Fibroblast of the aortic adventitia (primary cell): ENCODE measurements around the gene ZNF10. TPM values are rescaled to one million over a fixed set of nuclear protein-coding genes. Genes with fewer than 3 reads are reported as not detected.

Experiments used
- DNase-seq: peaks from one replicate; pipeline ENCODE4 v3.0.0-alpha.2; 2010; ENCODE audit warnings: low read depth
- H3K4me3 ChIP-seq: 2 replicates; pipeline ENCODE4 v1.5.1; 2011; ENCODE audit warnings: low read depth, mild to moderate bottlenecking, control low read depth, low read length, moderate library complexity
- total RNA-seq: library from RNA; depleted of rRNA; stranded (reverse); fragments of >200 nt; gene quantifications from 2 replicates; pipeline ENCODE4 v1.2.3, GENCODE V29; 2012; ENCODE audit warnings: low replicate concordance
- TF ChIP-seq, protein P1 (sequence below): IDR thresholded peaks from 2 replicates; pipeline ENCODE4 v1.5.1; 2011; ENCODE audit warnings: mild to moderate bottlenecking, low read length, control low read depth, inconsistent platforms; ENCODE audit not compliant: insufficient read depth

ZNF10 gene
- total RNA-seq, 1 donor, result 9.5 TPM

DNA sequence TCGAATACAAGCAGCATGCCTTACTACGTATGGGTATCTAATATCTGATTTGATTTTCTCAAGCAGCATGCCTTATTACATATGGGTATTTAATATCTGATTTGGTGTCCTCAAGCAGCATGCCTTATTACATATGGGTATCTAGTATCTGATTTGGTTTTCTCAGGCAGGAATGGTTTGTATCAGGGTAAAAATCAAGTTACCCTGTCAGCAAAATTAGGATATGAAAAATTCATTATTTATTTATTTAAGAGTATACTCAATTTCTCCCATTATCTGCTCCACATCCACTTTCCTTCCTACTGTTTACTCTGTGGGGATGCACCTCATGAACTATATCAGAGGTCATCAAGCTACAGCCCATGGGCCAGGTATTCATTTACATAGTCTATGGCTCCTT lies 22.3 kb upstream of the ZNF10 start:
- DNase-seq, result no peak
- H3K4me3 ChIP-seq, result no peak overlapping the region
- TF ChIP-seq, protein P1, sequence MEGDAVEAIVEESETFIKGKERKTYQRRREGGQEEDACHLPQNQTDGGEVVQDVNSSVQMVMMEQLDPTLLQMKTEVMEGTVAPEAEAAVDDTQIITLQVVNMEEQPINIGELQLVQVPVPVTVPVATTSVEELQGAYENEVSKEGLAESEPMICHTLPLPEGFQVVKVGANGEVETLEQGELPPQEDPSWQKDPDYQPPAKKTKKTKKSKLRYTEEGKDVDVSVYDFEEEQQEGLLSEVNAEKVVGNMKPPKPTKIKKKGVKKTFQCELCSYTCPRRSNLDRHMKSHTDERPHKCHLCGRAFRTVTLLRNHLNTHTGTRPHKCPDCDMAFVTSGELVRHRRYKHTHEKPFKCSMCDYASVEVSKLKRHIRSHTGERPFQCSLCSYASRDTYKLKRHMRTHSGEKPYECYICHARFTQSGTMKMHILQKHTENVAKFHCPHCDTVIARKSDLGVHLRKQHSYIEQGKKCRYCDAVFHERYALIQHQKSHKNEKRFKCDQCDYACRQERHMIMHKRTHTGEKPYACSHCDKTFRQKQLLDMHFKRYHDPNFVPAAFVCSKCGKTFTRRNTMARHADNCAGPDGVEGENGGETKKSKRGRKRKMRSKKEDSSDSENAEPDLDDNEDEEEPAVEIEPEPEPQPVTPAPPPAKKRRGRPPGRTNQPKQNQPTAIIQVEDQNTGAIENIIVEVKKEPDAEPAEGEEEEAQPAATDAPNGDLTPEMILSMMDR, result no peak

DNA sequence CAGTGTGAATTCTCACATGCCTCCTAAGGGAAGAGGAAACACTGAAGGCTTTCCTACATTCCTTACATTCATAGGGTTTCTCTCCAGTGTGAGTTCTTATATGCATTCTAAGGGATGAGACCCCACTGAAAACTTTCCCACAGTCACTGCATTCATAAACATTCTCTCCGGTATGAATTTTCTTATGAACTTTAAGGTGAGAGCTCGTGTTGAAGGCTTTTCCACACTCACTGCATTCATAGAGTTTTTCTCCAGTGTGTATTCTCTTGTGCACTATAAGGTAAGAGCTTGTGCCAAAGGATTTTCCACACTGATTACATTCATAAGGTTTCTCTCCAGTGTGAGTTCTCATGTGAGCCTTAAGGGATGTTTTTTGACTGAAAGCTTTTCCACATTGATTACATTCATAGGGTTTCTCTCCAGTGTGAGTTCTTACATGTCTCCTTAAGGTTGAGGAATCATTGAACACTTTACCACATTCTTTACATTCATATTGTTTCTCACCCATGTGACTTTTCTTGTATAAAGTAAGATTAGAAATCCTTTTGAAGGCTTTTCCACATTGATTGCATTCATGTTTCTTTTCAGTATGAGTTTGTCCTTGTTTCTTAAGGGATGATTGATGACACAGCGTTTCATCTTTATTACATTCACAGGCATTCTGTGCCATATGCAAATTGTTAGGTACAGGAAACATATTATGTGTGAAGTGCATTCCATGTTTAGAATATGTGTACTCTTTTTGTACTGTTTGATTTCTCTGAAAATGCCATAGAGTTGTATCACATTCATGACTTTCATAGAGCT lies 9.8 kb upstream of the ZNF10 start:
- peak; percentile 4 for DNase-seq
- H3K4me3 ChIP-seq, result no peak overlapping the region
- TF ChIP-seq, protein P1, result no peak

DNA sequence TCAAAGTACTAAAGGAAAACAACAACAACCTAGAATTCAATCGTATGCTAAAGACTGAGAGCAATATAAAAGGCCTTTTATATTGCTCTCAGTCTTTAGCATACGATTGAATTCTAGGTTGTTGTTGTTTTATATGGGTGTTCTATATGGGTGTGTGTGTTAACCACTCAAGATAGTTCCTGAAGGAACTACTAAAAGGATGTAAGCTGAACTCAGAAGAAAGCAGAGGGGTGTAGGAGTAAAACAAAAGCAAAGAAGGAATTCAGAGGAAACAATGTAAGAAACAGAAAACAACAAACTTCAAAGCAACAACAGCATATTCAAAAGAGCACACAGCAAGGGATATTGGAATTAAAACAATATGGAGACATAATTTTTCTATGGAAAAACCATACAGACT lies 5.8 kb upstream of the ZNF10 start:
- DNase-seq, result no peak
- TF ChIP-seq, protein P1, result no peak

DNA sequence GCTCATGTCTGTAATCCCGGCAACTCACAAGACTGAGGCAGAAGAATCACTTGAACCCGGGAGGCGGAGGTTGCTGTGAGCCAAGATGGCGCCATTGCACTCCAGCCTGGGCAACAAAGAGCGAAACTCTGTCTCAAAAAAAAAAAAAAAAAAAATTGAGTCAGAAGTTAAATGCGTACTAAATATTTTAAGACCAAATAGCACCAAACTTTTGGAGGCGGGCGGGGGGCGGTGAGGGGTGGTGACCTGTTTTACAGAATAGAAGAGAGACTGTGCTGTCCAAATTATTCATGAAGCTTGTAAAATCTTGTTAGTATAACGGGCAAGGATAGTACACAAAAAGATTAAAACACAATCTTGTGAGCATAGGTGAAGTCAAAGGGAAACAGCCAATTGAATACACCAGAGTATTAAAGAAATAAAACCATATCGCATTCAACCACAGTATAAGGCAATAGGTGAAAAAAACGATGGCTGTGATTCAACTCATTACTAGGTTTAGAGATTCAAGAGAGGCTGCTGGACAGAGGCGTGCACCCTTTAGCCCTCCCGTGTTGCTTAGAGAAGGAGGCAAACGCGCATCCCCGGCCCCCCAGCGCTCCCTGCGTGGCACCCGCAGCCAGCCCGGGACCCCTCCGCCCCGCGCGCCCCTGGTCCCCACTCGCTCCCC lies 924 bp upstream of the ZNF10 start:
- H3K4me3 ChIP-seq, result peak overlapping the region; percentile 90
- TF ChIP-seq, protein P1, result no peak
- DNase-seq, result peak; percentile 45

More for the DNA sequence above, 5.8 kb upstream of the ZNF10 start:
- no peak overlapping the region for H3K4me3 ChIP-seq

DNA sequence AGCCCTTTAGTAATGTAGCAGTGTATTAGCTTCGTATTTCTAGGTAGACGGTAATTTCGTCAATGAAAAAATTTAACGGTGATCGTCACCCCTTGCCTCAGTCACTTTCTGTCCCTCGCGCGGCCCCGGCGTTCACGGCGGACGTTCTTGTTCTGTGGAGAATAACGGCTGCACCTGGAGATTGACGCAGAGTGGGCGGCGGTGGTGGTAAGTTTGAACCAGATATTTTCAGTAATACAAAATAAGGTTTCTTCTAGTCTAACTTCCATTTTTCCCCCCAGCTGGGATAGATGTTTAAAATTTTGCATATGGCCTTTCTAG lies 341 bp downstream of the ZNF10 start:
- DNase-seq, result peak; percentile 20
- TF ChIP-seq, protein P1, result no peak
- peak overlapping the region; percentile 90 for H3K4me3 ChIP-seq

DNA sequence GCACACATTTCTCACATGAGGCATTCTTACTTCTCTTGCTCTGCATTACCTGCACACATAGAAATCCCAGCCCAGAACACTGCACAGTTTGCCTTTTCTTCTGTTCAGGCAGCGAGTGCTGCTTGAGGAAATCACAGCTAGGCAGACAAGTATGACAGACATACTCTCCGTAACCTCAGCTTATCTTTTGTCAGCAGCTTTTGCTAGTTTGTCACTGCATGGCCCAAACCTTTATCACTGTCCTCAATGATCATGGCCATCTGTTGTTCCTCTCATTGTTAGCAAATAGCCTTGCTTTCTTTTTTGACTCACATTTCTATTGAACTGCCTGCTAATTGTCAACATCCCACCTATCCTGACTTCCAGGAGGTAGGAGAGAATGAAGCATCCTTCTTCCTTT lies 5.3 kb downstream of the ZNF10 start:
- DNase-seq, result no peak
- H3K4me3 ChIP-seq, result no peak overlapping the region
- TF ChIP-seq, protein P1, result no peak

DNA sequence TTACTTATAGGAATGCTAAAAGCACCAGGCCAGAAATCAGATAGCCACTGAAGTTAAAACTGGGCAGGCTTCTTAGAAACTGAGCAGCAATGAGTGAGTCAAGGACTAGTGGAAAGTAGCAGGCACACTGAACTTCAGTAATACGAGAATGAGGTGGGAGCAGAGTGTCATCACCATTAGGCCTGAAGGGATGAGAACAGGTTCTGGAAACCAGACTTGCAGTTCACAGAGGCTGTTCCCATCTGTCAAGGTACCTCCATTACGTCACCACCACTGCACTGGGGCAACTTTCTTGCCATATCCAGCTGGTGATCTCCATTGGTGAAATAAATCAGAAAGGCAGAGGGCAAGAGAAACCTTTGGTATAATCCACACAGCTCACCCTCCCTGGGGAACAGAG lies 15.6 kb downstream of the ZNF10 start:
- DNase-seq, result no peak
- TF ChIP-seq, protein P1, result no peak
- no peak overlapping the region for H3K4me3 ChIP-seq
